ENCODE measurements around the gene KCTD21.
"Not testable (repeated sequence)": the region's sequence is repeated elsewhere in the genome, so short reads cannot be mapped to it uniquely, and the experiment has no call there.

Gene KCTD21

DNA sequence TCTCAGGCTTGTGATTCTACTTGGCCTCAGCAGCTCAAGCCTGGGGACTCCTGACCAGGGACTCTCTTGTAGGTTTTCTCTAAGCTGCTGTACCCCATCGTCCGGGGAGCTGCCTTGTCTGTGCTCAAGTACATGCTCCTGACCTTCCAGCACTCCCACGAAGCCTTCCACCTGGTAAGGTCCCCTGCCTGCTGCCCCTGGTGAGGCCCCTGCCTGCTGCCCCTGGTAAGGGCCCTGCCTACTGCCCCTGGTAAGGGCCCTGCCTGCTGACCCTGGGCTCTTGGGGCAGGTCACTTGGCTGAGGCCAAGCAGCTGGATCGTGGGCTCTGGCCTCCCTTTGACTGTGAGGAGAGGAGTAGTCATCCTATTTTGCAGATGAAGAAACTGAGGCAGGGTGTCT, 11.6 kb upstream of the KCTD21 start:
- no peak for DNase-seq

DNA sequence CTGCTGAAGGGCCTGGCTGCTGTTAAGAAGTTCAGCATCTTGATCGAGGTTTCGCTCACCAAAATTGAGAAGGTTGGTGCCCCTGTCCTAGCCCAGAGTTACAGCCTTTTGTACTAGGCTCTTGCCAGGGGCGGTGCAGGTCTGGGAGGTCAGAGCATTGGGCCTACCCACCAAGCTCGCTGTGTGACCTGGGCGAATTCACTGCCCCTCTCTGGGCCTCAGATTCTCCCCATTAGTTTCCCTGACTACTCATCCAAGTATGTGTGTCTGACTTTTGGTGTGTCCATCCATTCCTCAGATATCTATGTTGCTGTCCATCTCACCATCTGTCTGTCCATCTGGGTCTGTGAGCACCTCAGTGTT, 11.2 kb upstream of the KCTD21 start:
- DNase-seq, result no peak

DNA sequence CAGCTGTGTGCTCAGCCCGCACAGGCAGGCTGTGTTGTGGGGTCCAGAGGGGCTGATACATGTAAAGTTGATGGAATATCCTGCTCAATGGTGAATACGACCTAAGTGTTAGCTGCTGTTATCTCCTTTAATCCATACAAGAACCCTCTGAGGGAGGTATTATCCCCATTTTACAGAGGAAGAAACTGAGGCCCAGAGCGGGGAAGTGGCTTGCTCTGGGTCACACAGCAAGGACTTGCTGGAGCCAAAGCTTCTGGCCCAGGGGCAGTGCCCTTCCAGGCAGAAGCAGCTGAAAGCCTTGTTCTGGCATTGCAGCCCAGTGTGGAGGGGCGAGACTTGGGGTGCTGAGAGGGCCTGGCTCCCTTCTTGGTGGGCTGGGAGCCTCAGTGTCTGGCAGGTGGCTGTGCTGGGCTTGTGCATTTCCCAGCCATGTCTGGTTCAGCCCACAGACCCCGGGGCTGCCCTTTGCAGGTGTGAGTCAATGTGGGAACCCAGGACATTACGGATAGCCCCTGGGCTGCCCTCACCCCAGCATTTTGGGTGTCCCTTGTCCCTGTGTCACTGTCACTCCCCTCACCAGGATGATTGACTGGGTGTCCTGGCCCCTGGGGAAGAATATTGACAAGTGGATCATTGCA, 10.7 kb upstream of the KCTD21 start:
- DNase-seq, result no peak

DNA sequence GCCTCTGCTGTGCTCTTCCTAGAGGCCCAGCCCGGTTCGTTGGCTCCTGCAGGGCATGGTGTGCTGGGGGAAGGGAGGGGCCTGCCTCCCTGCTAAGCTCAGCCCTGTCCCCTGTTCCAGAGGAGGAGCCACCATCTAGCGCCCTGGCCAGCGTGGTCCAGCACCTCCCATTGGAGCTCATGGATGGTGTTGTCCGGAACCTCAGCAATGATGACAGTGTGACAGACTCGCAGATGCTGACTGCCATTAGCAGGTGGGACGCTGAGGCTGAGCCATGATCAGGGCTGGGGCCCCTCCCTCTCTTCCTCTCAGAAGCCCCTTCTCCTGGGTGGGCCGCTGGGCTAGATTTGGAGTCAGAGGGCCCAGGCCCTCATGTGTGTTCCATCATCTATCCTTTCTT, 9.4 kb upstream of the KCTD21 start:
- no peak for DNase-seq

DNA sequence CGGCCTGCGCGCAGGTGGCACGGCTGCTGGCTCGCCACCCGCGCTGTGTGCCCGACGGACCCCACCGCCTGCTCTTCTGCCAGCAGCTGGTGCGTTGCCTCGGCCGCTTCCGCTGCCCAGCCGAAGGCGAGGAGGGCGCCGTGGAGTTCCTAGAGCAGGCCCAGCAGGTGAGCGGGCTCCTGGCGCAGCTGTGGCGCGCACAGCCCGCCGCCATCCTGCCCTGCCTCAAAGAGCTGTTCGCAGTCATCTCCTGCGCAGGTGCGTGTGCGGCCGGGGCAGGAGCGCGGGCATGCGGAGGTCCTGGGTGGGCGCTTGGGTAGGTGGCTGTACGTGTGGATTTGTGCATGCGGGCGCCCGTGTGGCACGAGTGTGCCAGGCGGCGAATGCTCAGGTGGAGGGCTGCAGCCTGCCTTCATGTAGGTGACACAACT, 8.2 kb upstream of the KCTD21 start:
- no peak for DNase-seq

DNA sequence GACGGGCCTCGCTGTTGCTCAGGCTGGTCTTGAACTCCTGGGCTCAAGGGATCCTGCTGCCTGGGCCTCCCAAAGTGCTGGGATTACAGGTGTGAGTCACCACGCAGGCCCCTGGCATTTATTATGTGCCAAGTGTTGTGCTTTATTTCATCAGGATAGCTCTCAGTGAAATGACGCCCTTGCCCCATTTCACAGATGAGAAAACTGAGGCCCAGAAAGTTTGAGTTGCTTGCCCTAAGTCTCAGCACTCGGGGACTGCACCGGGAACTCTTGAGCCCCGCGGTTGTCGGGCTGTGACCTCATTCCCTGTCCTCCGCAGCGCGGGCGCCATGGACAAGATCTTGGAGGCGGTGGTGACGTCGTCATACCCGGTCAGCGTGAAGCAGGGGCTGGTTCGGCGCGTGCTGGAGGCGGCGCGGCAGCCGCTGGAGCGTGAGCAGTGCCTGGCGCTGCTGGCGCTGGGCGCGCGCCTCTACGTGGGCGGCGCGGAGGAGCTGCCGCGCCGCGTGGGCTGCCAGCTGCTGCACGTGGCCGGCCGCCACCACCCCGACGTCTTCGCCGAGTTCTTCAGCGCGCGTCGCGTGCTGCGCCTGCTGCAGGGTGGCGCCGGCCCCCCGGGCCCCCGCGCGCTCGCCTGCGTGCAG, 7.6 kb upstream of the KCTD21 start:
- no peak for DNase-seq

DNA sequence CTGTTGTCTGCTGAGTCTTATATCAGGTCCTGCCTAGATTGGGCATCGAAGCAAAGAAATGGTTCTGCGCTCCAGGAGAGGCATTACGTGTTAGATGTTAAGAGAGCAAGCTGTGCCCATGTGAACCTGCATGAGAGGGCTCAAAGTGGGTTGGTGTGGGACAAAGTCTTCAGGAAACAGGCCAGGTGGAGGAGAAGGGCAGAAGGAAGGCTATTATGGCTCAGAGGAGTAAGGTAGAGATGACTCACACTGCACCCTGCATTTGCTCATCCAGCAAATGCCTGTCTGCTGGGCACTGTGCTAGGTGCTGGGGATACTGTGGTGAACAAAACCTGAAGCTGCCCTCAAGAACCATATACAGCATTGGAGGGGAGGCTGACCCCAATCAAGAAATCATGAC, 6.1 kb upstream of the KCTD21 start:
- DNase-seq, result no peak

DNA sequence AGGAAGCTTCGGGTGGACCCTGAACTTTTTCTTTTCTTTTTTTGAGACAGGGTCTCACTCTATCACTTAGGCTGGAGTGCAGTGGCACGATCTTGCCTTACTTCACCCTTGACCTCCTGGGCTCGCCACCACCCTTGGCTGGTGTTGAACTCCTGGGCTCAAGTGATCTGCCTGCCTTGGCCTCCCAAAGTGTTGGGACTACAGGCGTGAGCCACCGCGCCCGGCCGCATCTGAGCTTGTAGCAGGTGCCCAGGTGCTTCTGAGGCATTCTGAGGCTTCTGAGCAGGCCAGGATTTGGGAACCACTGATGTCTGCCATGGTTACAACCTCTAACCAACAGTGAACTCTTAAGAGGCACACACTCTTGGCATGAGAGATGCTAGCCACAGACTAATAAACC, 5.4 kb upstream of the KCTD21 start:
- DNase-seq, result no peak

DNA sequence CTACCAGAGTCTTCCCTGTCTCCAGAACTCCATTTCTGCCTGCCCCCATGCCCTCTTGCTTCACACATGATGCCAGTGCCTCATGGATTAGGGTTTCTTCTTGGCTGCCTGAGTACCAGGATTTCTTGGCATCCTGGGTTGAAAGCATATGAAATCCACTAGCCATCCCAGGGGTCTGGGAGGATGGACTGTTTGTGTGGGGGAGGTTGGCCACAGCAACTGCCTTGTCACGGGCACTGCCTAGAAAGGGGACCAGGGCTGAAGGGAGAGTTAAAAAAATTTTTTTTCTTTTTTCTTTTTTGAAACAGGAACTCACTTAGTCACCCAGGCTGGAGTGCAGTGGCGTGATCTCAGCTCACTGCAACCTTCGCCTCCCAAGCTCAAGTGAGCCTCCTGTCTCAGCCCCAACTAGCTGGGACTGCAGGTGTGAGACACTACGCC, 4.5 kb upstream of the KCTD21 start:
- DNase-seq, result no peak

DNA sequence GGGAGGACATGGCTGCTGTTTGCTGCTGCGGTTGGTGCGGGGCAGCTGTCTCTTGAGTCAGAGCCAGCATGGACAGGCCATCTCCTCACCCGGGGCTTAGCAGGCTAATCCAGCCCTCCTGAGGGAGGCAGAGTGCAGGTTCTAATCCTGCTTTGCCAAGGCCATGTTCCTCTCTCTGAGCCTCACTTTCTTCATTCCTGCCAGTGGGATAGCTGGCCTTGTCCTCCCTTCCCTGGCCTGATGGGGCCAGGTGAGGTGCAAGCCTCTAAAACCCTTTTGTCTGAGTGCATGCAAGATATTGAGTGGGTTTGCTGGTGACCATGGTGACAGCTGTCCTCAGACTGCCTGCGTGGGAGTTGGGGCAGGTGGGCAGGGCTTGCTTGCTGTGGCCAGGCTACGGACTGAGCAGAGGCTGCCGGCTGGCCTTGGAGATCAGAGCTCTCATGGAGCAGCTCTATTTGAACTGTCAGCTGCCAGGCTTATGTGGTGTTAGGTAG, 3.8 kb upstream of the KCTD21 start:
- DNase-seq, result no peak

DNA sequence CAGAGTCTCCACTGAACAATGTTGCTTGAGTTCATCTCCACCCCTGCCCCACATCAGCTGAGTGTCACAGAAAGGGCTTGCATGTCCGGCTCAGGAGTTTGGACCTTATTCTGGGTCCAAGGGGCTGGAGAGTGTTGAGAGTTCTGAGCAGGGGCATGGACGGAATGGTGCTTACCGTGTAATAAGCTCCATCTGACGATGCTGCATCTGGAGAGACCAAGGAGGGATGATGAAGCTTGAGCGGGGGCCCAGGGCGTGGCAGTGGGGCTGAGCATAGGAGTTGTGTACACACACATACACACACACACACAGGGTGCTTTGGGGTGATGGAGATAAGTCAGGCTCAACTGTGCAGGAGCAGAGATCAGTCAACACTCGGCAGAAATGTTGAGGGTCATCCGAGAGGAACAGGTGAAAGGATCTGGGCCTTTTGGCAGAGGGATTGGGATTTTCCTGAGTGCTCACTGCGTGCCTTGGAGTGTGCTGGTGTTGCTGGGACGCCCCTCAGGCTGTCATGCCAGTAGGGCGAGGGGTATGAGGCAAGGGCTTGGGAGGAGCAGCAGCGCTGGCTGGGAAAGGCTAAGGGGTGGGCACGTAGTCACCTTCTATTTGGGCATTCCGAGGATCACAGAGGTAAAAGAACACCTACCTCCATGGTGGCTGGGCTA, 2.6 kb upstream of the KCTD21 start:
- no peak for DNase-seq

DNA sequence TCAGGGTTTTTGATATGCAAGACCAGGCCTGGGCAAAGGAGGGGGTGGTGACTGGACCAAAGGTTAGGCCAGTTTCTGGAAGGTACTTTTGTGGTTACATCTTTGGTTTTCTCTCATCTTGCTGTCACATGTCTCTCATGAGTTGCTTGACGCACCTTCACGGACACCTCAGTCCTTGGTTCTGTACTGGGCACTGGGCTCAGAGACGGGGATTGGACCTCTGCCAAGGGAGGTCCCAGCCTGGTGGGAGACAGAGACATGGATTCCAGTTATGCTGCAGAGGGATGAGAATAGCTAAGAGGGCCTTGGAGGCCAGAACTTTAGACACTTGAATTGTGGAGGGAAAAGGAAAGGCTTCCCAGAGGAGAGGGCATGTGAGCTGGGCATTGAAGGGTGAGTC, 1.9 kb upstream of the KCTD21 start:
- DNase-seq, result no peak

DNA sequence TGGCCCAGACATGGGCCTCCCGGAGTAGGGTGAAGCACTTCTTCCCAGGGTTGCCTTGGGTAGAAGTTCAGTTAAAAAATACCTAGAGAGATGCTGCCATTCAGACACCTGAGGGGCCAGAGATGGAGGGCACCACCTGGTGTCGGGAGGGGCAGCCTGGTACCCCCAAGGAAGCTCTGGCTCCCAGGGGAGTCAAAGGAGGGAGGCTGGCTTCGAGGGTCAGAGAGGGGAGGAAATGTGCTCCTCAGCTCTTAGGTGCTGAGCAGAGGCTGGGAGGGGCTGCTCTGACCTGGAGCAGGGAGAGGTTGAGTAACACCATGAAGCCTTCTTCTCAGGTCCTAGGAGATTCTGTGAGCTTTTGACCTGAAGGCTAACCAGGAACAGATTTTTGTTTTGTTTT, 1.4 kb upstream of the KCTD21 start:
- DNase-seq, result no peak

DNA sequence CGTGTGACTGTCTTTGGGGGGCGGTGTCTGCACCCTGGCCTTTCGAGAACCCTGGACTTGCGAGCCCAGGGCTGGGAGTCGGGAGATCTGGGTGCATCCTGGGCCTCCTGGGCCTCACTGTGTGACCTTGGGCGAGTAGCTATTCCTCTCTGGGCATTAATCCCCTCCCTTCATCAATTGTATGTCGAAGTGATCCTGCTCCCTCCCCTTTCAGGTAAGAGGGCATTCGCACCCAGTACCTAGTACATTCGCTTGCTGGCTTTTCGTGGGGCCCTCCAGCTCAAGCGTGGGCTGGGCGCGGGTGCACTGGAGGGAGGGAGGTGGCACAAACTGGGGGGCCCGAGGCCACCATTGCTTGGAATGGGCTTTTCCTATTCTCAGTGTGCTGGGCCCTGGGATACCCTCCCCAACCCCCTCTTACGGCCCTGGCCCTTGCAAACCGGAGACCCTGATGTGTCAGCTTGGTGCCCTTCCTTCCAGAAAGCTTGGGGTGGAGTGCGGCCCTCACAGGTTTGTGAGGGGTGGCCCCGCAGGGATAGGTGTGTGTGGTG, 823 bp upstream of the KCTD21 start:
- DNase-seq, result no peak

DNA sequence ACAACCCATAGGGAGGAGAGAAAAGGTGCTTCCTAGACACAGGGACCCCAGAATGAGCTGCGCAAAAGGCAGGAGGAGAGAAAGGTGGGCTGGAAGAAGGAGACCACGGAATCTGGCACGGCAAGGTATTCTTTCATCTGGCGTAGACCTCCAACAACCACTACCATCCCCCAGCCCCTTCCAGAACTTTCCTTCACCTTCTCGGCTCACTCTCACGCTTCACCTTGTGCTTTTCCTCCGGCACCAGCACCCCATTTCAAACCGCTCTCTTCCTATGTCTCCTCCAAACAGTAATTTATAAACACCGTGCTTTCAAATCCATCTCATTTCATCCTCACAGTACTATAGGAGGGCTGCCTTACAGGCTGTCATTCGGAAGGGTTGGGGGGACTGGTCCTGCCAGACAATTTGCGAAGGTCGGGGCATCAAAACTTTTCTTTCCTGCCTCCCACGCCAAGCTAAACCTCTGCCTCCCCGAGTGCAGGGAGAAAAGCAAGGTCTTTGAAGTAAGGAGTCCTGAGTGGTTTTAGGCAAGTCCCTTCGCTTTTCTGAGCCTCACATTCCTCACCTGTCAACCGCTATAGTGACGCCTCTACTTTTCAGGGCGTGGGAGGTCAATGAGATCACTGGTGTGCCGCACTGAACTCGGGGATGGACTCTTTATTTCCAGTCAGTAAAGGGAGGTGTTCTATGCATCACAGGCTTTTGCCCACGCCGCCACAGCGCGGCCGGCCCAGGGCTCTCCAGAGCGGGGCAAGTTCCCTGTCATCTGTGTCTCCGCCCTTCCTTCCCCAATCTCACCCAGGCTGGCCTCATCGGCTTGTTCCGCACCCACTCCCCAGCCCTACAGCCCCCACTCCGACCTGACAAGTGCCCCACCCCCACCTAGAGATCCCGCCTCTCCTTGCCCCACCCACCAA, 800 bp downstream of the KCTD21 start:
- DNase-seq, result no peak

DNA sequence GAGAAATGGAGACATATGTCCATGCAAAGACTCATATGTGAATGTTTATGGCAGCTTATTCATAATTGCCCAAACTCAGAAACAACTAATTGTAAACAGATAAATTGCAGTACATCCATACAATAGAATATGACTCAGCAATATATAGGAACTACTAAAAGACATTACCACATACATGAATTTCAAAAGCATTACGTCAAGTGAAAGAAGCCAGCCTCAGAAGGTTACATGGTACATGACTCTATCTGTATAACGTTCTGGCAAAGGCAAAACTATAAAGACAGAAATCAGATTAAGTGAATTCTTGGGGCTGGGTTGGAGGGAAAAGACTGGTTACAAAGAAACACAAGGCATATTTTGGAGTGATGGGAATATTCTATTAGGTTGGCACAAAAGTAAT, 7.2 kb downstream of the KCTD21 start:
- no peak for DNase-seq

DNA sequence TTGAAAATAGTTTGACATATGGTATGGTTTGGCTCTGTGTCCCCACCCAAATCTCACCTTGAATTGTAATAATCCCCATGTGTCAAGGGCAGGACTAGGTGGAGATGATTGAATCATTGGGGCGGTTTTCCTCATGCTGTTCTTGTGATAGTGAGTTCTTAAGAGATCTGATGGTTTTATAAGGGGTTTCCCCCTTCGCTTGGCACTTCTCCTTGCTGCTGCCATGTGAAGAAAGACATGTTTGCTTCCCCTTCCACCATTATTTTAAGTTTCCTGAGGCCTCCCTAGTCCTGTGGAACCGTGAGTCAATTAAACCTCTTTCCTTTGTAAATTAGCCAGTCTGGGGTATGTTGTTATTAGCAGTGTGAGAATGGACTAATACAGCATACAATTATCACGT, 7.7 kb downstream of the KCTD21 start:
- DNase-seq, result no peak

DNA sequence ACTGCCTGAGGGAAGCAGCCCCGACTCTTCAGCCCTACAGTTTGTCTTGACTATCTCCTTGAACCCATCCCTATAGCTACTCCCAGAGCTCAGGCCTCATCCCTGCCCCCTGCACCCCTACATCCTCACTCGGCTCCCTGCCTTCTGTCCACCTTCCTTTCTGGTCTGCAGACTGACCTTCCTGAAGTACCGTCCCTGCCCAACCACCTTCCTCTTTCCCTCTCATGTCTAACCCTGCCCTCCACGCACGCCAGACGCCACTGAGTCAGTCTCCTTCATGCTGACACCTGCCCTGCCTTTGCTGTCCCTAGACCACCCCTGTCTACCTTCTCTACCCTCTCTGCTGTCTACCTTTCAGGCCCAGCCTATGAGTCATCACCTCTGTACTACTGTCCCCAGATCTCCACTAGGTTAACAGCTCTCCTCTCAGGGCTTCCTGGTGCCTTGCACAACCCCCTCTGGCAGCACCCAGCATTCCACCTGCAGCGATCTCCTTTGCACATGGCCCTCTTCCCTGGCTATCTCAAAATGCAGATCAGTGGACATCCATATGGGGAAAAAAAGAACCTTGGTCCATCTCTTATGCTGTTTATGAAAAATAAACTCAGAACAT, 8.9 kb downstream of the KCTD21 start:
- no peak for DNase-seq

DNA sequence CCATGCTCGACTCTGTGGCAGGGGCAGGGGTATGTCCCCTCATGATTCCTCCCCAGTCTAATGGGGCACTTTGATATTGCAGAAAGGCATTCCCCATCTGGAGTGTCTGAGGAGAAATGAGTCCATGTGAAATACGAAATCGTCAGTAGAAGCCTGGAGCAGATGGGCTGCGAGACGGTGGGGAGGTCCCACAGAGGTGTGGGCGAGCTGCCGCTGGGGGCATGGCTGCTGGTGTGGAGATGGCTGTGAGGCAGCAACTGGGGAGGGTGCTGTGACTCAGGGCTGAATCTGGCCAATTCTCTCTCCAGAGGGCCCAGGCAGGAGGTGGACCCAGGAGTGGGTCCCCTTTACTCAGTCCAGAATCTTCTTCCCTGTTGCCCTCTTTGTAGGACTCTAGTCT, 11.2 kb downstream of the KCTD21 start:
- DNase-seq, result no peak

DNA sequence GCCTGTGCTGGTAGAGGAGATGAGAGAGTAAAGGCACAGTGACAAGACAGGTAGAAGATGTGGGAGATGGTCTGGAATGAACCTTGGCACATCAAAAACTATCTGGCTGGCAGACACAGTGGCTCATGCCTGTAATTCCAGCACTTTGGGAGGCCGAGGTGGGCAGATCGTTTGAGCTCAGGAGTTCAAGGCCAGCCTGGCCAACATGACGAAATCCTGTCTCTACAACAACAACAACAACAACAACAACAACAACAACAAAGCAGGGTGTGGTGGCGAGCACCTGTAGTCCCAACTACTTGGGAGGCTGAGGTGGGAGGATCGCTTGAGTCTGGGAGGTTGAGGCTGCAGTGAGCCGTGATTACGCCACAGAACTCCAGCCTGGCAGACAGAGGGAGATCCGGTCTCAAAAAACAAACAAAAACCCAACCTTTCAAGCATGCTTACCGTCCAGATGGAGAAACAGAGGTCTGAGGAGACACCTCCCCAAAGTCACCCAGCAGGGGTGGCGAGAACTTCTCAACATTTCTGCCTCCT, 11.8 kb downstream of the KCTD21 start:
- DNase-seq, result no peak

DNA sequence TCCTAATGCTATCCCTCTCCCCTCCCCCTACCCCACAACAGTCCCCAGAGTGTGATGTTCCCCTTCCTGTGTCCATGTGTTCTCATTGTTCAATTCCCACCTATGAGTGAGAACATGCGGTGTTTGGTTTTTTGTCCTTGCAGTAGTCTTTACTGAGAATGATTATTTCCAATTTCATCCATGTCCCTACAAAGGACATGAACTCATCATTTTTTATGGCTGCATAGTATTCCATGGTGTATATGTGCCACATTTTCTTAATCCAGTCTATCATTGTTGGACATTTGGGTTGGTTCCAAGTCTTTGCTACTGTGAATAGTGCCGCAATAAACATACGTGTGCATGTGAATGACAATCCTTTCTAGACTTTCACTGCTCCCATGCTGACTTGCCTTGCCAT, 12.6 kb downstream of the KCTD21 start:
- DNase-seq, result not testable (repeated sequence)

DNA sequence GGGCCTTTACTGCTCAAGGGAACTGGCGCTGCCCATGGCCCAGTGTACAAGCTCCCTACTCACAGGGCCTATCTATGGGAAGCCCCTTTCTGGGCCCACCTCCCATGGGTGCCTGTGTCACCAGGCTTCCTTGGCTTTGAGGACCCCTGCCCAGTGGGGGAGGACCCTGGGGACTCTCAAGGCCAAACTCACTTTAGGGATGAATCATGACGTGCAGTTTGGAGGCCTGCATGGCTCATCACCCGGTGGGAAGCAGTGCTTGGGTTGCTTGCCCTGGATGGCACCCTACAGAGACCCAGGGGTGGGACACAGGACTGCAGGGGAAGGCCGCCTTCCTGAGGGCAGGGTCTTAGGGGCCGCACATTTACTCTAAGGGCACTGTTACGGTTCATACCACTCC, 16.5 kb downstream of the KCTD21 start:
- no peak for DNase-seq
